HepG2 (cell line): ENCODE measurements around the gene IKZF5. TPM values are rescaled to one million over a fixed set of nuclear protein-coding genes. Genes with fewer than 3 reads are reported as not detected.

Experiments
- ATAC-seq: fragments of 200-7000 bp; cut with Tn5 transposase; 3 replicates; pipeline ENCODE4 v1.9.1; 2020; ENCODE audit warnings: mild to moderate bottlenecking, moderate library complexity
- BruUV-seq: library from RNA; stranded (reverse); fragments of 400-500 nt; replicated peaks from 2 replicates; lab custom pipeline; 2021; lab: Mats Ljungman, UMichigan
- CTCF ChIA-PET: fragments of 300-600 bp; formaldehyde crosslinking; extraction: SDS; loops from one replicate; lab custom pipeline; 2021; ENCODE audit warnings: low total read pairs, inconsistent platforms, low intra/inter-chr PET ratio; lab: Yijun Ruan, JAX
- POLR2A ChIA-PET: fragments of 350-600 bp; sonication (Branson Sonifier 250); formaldehyde crosslinking; loops from one replicate; lab custom pipeline; 2020; ENCODE audit warnings: antibody characterized with exemption, inconsistent platforms; lab: Yijun Ruan, JAX
- DNase-seq: peaks from one replicate; pipeline ENCODE4 v3.0.0-alpha.2; 2015; ENCODE audit warnings: low spot score
- FAIRE-seq: peaks from 3 replicates; lab custom pipeline; 2011; peaks lifted over from hg19 to GRCh38; lab: Jason Lieb, UNC
- H2AFZ ChIP-seq: one replicate; pipeline ENCODE4 v1.6.1; 2011; ENCODE audit warnings: low read length, inconsistent platforms
- H3K27ac ChIP-seq: fragments of 300-600 bp; 3 replicates; pipeline ENCODE4 v1.8.0; 2011; ENCODE audit warnings: mixed run types, mild to moderate bottlenecking, mixed read lengths, low read length, inconsistent platforms; ENCODE audit not compliant: insufficient read depth; ENCODE audit errors: extremely low read length
- H3K27me3 ChIP-seq, 2 experiments: fragments of 200-600 bp in 1 of 2; 2 replicates in 1 of 2; 3 replicates in 1 of 2; pipeline versions ENCODE4 v1.6.0 to v1.8.0; 2011; ENCODE audit warnings: low read length in 2 of 2, mild to moderate bottlenecking in 2 of 2, moderate library complexity in 2 of 2, inconsistent platforms in 1 of 2; ENCODE audit not compliant: insufficient read depth in 2 of 2, control insufficient read depth in 1 of 2
- H3K36me3 ChIP-seq, 2 experiments: fragments of 200-600 bp in 1 of 2; replicated peaks in 1 of 2; 2 replicates in 1 of 2; 3 replicates in 1 of 2; pipeline versions ENCODE4 v1.5.1 to v1.8.0; 2011; ENCODE audit warnings: low read length in 2 of 2, inconsistent platforms in 1 of 2; ENCODE audit not compliant: insufficient read depth in 2 of 2, control insufficient read depth in 1 of 2
- H3K4me1 ChIP-seq: 2 replicates; pipeline ENCODE4 v1.5.1; 2012; ENCODE audit warnings: low read length, inconsistent platforms; ENCODE audit not compliant: insufficient read depth
- H3K4me2 ChIP-seq: 2 replicates; pipeline ENCODE4 v1.6.0; 2011; ENCODE audit warnings: low read depth, low read length, inconsistent platforms
- H3K4me3 ChIP-seq, 3 experiments: fragments of 200-600 bp in 1 of 3; sonication (generic), shearing (Covaris generic) in 1 of 3; replicated peaks in 1 of 3; 2 replicates each; pipeline ENCODE4 v1.5.1; 2011 to 2016; ENCODE audit warnings: low read length in 3 of 3, inconsistent platforms in 2 of 3, low read depth in 2 of 3, mild to moderate bottlenecking in 2 of 3, control low read depth in 1 of 3, mixed read lengths in 1 of 3; ENCODE audit not compliant: insufficient read depth in 1 of 3
- H3K79me2 ChIP-seq: one replicate; pipeline ENCODE4 v1.6.1; 2011; ENCODE audit warnings: low read length, inconsistent platforms; ENCODE audit not compliant: insufficient read depth
- H3K9ac ChIP-seq: 2 replicates; pipeline ENCODE4 v1.6.0; 2011; ENCODE audit warnings: mild to moderate bottlenecking, low read depth, low read length, inconsistent platforms; ENCODE audit not compliant: insufficient read depth
- H3K9me3 ChIP-seq: 2 replicates; pipeline ENCODE4 v1.5.1; 2012; ENCODE audit warnings: mild to moderate bottlenecking, low read length
- H4K20me1 ChIP-seq: 2 replicates; pipeline ENCODE4 v1.6.0; 2011; ENCODE audit warnings: inconsistent platforms, mild to moderate bottlenecking, low read length, moderate library complexity; ENCODE audit not compliant: insufficient read depth
- HOXA7 ChIP-seq: sonication (generic); formaldehyde crosslinking; IDR thresholded peaks from 2 replicates; pipeline ENCODE4 v1.8.1; 2022; ENCODE audit warnings: mild to moderate bottlenecking, missing genetic modification reagents, moderate library complexity
- NFYC ChIP-seq: IDR thresholded peaks from 2 replicates; pipeline ENCODE4 v1.6.1; 2016; ENCODE audit warnings: missing genetic modification reagents, missing compliant biosample characterization
- POGK ChIP-seq: sonication (generic); formaldehyde crosslinking; conservative IDR thresholded peaks from 2 replicates; pipeline ENCODE4 v1.8.0; 2022; ENCODE audit warnings: mild to moderate bottlenecking, moderate library complexity, missing genetic modification reagents
- POGZ ChIP-seq: sonication (generic); formaldehyde crosslinking; IDR thresholded peaks from 2 replicates; pipeline ENCODE4 v1.4.0; 2020; ENCODE audit warnings: mild to moderate bottlenecking, missing genetic modification reagents
- TERF1 ChIP-seq: sonication (generic); formaldehyde crosslinking; IDR thresholded peaks from 2 replicates; pipeline ENCODE4 v1.8.0; 2022; ENCODE audit warnings: mild to moderate bottlenecking, missing genetic modification reagents, moderate library complexity
- USF2 ChIP-seq, 2 experiments: sonication (generic) in 1 of 2; formaldehyde crosslinking in 1 of 2; IDR thresholded peaks; 2 replicates each; pipeline versions ENCODE4 v1.5.1 to v1.6.1; 2011 to 2020; ENCODE audit warnings: borderline replicate concordance in 1 of 2, low read depth in 1 of 2, low read length in 1 of 2, mild to moderate bottlenecking in 1 of 2, missing genetic modification reagents in 1 of 2, moderate library complexity in 1 of 2
- ZNF280B ChIP-seq: sonication (generic); formaldehyde crosslinking; IDR thresholded peaks from 2 replicates; pipeline ENCODE4 v1.5.0; 2020; ENCODE audit warnings: missing genetic modification reagents, mild to moderate bottlenecking, borderline replicate concordance
- ZNF564 ChIP-seq: sonication (generic); formaldehyde crosslinking; IDR thresholded peaks from 2 replicates; pipeline ENCODE4 v1.8.1; 2023; ENCODE audit warnings: mild to moderate bottlenecking, missing genetic modification reagents
- ZSCAN21 ChIP-seq: sonication (generic); formaldehyde crosslinking; IDR thresholded peaks from 2 replicates; pipeline ENCODE4 v1.8.0; 2022; ENCODE audit warnings: mild to moderate bottlenecking, missing genetic modification reagents, moderate library complexity, borderline replicate concordance
- WGBS: methylation state at CpG from one replicate; pipeline ENCODE4 v1.1.6; 2017; ENCODE audit warnings: low lambda C conversion rate; 5-methylcytosine and 5-hydroxymethylcytosine counted together
- in situ Hi-C: cut with HindIII; loops from 2 replicates; pipeline ENCODE4 v1.10.0; 2017; ENCODE audit warnings: low pct_unique_long_range_greater_than_20kb; ENCODE audit not compliant: extremely low pct_ligation_motif_present
- intact Hi-C: fragments of 100-400 bp; cut with micrococcal nuclease; formaldehyde crosslinking; loops from one replicate; pipeline ENCODE4 v1.10.0; 2022; ENCODE audit not compliant: unreplicated experiment
- polyA plus RNA-seq, 8 experiments: library from polyadenylated mRNA; depleted of rRNA in 3 of 8; stranded (reverse) in 7 of 8; unstranded in 1 of 8; fragments of >200 nt; fragmentation: Illumina TruSeq in 4 of 8; extraction: Trizol in 4 of 8; gene quantifications; 2 replicates each; pipeline versions ENCODE4 v1.2.1 to v1.2.3, GENCODE V29; 2011 to 2016; ENCODE audit warnings: low read depth in 4 of 8, missing spikeins in 1 of 8, mixed read lengths in 1 of 8; ENCODE audit not compliant: insufficient read depth in 1 of 8
- total RNA-seq, 5 experiments: library from RNA; depleted of rRNA; stranded (reverse); fragments of >200 nt; fragmentation: Illumina TruSeq; extraction: Trizol; gene quantifications; 2 replicates each; pipeline ENCODE4 v1.2.3, GENCODE V29; 2016; ENCODE audit warnings: low read depth in 1 of 5

IKZF5 gene
- total and polyA plus RNA-seq, 2 of the 13 experiments (the other 11 are each of a cell fraction or from before 2014, with no cell fraction given): 3.7 to 12.0 TPM

GRCh38 chr10:122997864-122998263 lies 10.7 kb downstream of the IKZF5 start (continued):
- no peak for TF ChIP-seq ZNF280B (CRISPR knock-in tag)

- DNase-seq (no peak), ATAC-seq (no peak), FAIRE-seq (no peak)
- intact Hi-C loops: no loop called here
- Histone ChIP-seq H3K36me3 (peaks cover 20 to 45% of the 10 kb centered on the region in 2 experiments), H3K9ac (no peak overlapping the region), H3K4me2 (no peak overlapping the region), H3K4me1 (peaks cover 13% of the 10 kb centered on the region; the same call in 1 of the 2 replicates), H3K4me3 (no peak overlapping the region), H3K79me2 (peaks cover 27% of the 10 kb centered on the region), H4K20me1 (peaks cover 18% of the 10 kb centered on the region), H2AFZ (no peak overlapping the region), H3K27me3 (no peaks in the 10 kb centered on the region), H3K27ac (no peak overlapping the region), H3K9me3 (no peaks in the 10 kb centered on the region)
- in situ Hi-C loops: no loop called here
- WGBS: 97% methylated on average over 4 of the region's 4 CpGs
- ChIA-PET POLR2A (interaction anchor here (0.9 kb wide), 1 partner anchor 39 kb away, joined by 3 read pairs; no protein-coding TSS in a partner anchor), CTCF (no interaction called here)
- BruUV-seq: no TSS peak
- no peak for TF ChIP-seq ZNF564 (CRISPR knock-in tag)
- TF ChIP-seq ZSCAN21: no peak
- TF ChIP-seq NFYC (CRISPR knock-in tag): no peak
- TF ChIP-seq POGK (CRISPR knock-in tag): no peak
- TF ChIP-seq HOXA7: no peak
- TF ChIP-seq USF2 (IDR thresholded peaks at IDR 0.05; ENCODE audit: low read depth, low read length): no peak
- no peak for TF ChIP-seq USF2 (CRISPR knock-in tag; IDR thresholded peaks at IDR 0.05; ENCODE audit: borderline replicate concordance)
- TF ChIP-seq POGZ (CRISPR knock-in tag): no peak
- no peak for TF ChIP-seq TERF1
Observed at GRCh38 chr10:122995936-122996335, 12.7 kb downstream of the IKZF5 start.
